DMS 273 (cell line): ENCODE results near the gene IL13RA2.

Source experiments
- DNase-seq: peaks from one replicate; lab custom pipeline; 2025; ENCODE audit not compliant: unreplicated experiment; lab: John Stamatoyannopoulos, UW

The IL13RA2 gene

DNA sequence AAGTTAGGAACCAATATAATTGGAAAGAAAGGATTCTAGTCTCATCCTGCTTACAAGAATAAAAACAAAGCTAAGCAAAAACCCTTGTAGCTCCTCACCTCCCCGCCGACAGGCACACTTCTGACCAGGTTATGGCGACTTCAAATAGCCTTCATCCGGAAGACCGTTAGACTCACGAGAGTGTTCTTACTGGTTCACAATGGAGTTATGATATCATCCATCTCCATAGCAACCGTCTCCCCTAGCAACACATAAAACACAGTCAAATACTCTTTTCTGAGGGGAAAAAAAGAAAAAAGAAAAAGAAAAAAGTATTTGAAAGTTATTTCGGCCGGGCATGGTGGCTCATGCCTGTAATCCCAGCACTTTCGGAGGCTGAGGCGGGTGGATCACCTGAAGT, at the start of gene IL13RA2:
IL13RA2 (minus strand) TSS at position 162 of the 400 bp plus-strand sequence. CDS start 347 bp downstream, outside the sequence.
- DNase-seq: peak; percentile 5

- no peak for DNase-seq
Measured at GRCh38 chrX:115065304-115065703, 47.9 kb upstream of the IL13RA2 start.

GRCh38 chrX:115060013-115060412, 42.6 kb upstream of the IL13RA2 start:
- no peak for DNase-seq

- no peak for DNase-seq
Measured at GRCh38 chrX:115058276-115058675, 40.9 kb upstream of the IL13RA2 start.

GRCh38 chrX:115054876-115055275, 37.5 kb upstream of the IL13RA2 start:
- no peak for DNase-seq

- DNase-seq: no peak
Measured at GRCh38 chrX:115053223-115053622, 35.8 kb upstream of the IL13RA2 start.

DNA sequence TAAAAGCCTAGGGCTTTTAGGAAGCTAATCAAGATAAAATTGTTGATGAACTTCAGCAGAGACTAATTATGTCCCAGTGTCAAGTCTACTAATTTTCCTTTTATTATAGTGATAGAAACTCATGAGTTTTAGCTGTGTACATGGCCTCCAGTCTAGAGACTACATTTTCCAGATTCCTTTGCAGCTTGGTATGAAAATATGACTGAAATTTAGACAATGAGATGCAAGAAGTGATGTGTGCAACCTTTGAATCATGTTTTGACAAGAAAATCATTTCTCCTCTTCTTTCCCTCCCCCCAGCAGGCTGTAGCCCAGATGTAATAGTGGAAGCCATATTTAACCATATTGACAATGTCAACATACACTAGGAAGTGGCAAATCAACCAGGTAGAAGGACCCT, 30.3 kb upstream of the IL13RA2 start:
- DNase-seq: no peak

DNA sequence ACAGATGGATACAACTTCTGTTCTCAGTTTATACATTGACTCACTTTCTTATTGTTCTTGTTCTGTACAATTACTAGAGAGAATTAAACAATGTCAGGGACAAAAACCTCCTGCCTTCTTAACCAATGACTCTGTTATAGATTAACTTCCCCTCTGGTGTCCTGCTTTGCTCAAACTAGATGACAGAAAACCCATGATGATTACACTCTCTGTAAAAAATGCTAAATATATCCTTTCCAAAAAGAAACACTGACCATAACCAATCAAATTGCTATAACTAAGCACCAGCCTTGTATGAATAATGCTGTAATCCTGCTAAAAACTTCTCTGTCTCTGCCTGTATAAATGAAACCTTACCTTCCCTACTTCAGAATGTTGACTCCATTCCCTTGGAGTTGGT, 29.8 kb upstream of the IL13RA2 start:
- no peak for DNase-seq

DNA sequence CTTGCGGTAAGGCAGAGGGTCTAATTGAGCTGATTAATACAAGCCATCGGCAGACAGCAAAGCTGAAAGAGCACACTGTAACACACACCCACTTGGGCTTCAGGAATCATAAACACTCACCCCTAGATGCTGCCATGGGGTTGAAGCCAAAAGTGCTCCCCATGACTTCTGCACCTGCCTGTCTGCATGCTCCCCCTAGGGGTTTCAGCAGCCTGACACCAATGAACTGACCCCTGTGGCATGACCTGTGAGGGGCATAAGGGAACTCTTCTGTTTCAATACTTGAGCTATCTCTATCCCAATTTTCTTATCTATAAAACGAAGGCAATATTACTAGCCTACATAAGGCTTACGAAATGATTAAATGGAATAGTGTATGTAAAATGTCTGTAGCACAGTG, 23.0 kb upstream of the IL13RA2 start:
- DNase-seq: no peak

DNA sequence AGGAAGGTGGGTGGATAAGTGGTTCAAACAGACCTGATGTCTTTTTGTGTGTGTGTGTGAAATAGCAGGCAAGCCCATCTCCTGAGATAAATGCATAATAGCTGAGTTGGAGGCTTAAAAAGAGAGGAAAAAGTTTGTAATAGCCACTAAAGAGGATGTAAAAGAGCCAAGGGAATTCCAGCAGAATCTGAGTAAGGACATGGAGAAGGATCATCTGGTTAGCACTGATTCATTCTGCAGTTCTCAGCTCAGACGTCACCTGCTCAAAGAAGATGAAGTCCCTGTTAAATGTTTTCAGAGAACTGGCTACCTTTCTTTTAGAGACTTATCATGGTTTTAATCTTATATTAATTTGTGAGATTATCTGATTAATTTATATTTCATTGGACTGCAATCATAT, 21.0 kb upstream of the IL13RA2 start:
- no peak for DNase-seq

- no peak for DNase-seq
Measured at GRCh38 chrX:115036029-115036428, 18.6 kb upstream of the IL13RA2 start.

GRCh38 chrX:115031989-115032388, 14.6 kb upstream of the IL13RA2 start:
- DNase-seq: no peak

GRCh38 chrX:115030625-115031024, 13.2 kb upstream of the IL13RA2 start:
- DNase-seq: no peak

GRCh38 chrX:115029869-115030570, 12.6 kb upstream of the IL13RA2 start:
- no peak for DNase-seq

DNA sequence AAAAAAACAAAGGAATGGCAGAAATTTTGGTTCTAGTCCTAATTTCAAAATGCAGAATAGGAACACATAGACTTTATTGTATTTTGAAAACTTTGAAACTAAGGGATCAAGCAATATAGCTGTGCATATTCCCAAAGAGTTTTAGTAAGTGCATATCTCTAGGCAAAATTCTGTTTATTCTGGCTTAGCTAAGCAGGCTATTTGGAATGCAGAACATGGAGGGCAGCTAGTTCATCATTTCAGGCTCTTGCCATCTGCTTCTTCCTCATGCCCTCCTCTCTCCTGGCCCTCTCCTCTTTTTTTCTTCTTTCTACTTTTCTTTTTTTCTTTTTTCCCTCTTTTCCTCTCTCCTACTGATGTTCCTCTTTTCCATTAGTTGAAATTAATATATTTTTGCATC, 12.0 kb upstream of the IL13RA2 start:
- DNase-seq: no peak

DNA sequence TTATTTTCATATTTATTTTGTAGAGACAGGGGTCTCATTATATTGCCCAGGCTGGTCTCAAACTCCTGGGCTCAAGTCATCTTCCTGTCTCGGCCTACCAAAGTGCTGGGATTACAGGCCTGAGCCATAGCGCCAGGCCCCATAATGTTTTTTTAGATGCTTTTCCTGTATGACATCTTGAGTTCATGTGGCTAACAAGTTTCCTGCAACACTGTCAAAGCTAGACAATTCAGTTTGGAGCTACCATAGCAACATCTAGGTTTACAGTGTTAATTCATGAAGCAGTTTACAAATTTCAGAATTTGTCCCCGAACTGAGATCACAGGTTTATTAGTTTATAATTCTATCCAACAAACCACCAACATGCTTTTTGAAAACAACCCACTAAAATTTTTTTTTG, 6.4 kb upstream of the IL13RA2 start:
- no peak for DNase-seq

- no peak for DNase-seq
Measured at GRCh38 chrX:115023139-115023538, 5.7 kb upstream of the IL13RA2 start.

- no peak for DNase-seq
Measured at GRCh38 chrX:115021121-115021520, 3.7 kb upstream of the IL13RA2 start.

- no peak for DNase-seq
Measured at GRCh38 chrX:115018944-115019343, 1.5 kb upstream of the IL13RA2 start.

GRCh38 chrX:115018040-115018647, 728 bp upstream of the IL13RA2 start:
- peak; percentile 35 for DNase-seq

DNA sequence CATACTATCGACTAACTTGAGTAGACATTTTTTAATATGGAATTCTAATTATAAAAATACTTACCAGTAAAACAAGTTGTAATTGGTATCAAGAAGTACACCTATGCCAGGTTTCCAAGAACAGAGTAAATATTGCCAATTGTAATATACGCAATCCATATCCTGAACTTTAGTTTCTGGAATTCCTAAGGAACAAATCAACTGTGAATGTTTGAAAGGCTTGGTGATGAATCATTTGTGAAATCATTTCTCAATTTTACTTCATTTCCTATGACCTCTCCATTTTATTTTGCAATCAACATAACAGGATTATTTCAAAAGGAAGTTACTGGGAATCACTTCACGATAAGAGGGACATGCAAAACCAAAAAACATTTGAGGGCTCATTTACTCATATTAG, 3.7 kb downstream of the IL13RA2 start:
- no peak for DNase-seq

DNA sequence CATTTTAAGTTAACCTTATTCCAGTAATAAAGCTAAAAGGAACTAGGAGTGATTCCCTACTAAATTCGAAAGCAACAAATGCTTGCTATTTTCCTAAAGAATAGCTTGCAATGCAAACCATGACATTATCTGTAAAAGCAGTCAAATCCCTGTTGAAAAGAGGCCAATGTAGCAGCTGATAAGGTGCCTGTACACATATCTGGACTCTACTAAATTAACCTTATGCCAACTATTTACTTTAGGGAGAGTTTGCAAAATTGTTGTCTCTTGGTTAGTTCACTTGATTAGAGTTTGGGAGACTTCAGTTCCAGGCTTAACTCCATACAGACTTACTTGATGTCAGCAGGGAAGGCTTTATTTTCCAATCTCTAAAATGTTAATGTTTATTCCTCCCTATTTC, 6.0 kb downstream of the IL13RA2 start:
- DNase-seq: no peak

DNA sequence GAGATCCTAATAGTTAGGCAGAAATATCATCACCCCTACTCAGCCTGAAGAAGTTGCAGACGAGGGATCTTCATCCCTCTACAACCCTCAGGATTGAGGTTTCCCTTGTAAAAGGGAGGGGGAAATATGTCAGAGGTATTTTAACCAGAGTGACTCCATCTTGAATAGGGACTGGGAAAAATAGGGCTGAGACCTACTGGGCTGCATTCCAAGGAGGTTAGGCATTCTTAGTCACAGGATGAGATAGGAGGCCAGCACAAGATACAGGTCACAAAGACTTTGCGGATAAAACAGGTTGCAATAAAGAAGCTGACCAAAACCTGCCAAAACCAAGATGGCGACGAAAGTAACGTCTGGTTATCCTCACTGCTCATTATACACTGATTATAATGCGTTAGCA, 17.5 kb downstream of the IL13RA2 start:
- DNase-seq: no peak
